ENCODE data around the gene KIF5C. TPM values are rescaled to one million over a fixed set of nuclear protein-coding genes. Genes with fewer than 3 reads are reported as not detected.

KIF5C gene
- total RNA-seq, 1 donor from 2014 or later = 0.73 TPM

DNA sequence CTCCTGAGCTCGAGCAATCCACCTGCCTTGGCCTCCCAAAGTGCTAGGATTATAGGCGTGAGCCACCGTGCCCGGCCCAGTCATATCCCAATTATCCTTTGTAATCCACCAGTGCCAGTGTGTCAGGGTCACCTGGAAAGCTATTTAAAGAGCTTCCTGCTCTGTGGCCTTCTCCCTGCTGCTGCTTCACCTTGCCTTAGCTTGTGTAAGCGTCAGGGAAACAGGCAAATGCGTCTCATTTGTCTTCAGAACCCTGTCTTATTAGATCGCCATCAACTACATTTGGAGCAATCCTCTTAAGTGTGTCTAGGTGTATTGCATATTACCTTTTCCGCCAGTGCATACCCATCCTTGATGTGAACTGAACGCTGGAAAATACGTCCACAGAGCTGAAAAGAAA lies 10.2 kb downstream of the KIF5C start:
- DNase-seq (ENCODE audit: low spot score) = no peak
- intact Hi-C loops (cut with DNase I) = no loop called here

DNA sequence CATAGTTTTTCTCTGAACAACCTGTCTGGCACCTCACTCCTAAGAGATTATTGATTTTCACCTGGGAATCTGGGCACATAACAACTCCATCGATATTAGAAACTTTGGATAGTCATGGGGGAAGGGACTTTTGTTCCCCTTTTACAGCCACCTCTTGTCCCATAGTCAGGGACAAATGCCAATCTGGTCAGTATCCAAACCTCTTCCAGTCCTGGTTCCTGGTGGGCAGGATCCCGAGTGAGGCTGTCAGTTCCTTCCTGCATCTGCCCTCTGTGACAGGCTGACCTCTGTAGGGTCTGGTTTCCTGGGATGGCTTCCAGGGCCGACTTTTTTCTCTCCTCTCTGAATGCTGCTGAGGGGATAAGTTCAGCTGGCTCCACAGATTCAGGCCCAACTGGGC lies 11.0 kb downstream of the KIF5C start:
- no peak for DNase-seq (ENCODE audit: low spot score)
- intact Hi-C loops (cut with DNase I) = no loop called here

DNA sequence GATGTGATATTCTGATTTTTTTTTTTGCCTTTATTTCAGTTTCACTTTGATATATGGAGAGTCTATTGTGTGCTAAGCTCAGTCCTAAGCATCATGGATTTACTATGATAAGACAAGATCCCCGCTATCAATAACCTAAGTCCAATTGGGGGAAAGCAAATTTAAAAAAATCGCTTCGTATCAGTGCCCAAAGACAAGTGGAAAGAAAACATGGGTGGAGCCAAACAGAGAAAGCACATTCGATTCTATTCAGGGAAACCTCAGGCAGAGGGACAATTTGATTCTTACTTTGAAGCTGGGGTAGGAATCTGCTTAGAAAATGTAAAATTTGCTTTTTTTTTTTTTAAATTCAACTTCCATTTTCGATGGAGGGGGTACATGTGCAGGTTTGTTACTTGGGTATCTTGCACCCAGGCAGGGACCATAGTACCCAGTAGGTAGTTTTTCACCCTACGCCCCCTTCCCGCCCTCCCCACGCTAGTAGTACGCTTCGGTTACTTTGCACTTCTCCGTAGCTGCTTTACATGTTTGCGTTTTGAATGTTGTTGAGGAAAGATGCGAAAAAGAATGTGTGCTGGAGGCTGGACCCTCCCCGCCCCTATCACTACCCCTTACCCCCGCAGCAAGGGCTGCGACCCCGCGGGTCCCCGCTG lies 12.4 kb downstream of the KIF5C start:
- intact Hi-C loops (cut with DNase I) = no loop called here
- DNase-seq (ENCODE audit: low spot score) = no peak

DNA sequence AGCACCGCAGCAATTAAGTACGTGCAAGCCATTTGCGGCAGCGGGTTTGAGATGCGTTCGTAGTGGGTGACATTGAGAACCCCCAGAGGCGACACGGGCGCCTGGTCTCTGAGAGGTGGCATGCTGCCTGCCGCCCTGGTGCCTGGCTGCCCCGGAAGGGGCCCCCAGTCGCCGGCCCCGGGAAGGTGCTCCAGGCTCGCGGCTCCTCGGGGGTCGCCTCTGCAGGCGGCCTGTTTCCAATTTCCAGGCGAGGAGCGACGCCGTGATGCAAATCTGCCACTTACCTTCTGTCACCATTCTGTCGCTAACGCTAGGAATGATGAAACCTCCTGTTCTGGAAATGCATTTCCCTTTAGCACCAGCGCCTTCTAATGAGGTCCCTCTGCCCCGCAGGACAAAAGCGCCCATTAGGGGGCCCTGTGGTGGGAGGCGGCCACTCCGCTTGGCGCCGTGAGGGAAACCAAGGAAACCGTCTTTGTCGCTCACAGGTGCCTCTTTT lies 13.0 kb downstream of the KIF5C start:
- intact Hi-C loops (cut with DNase I) = no loop called here
- no peak for DNase-seq (ENCODE audit: low spot score)

DNA sequence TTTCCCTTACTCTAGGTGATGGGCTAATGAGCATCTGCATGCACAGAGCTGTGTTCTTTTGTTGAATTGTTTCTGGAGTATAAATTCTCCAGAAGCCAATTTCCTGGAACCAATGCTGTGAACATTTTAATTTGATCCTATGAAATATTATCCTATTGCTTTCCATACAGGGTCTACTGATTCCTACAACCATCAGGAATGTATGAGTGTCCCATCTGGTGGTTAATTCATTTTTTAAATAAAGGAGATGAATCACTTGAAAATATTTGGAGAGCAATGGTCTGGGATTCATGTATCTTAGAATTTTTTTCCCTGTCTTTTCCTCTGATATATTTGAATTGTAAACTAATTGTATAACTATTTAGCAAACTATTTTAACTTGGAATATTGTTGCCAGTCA lies 14.0 kb downstream of the KIF5C start:
- intact Hi-C loops (cut with DNase I) = no loop called here
- DNase-seq (ENCODE audit: low spot score) = no peak

DNA sequence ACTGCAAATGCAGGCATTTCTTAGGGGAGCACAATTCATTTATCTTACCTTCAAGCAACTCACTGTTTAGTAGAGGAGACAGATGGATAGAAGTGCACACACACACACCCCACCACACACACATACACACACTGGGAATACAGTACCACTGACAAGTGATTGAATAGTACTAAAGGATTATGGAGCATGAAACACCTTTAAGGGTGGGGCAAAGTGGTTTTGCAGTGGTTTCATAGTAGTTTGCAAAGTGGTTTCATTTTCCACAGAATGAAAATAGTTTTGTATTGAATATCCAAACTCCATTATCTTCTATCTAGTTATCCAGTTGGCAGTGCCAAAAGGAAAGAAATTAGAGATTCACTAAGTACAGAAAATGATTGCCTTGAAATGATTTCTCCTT lies 18.9 kb downstream of the KIF5C start:
- DNase-seq (ENCODE audit: low spot score) = no peak
- intact Hi-C loops (cut with DNase I) = no loop called here

DNA sequence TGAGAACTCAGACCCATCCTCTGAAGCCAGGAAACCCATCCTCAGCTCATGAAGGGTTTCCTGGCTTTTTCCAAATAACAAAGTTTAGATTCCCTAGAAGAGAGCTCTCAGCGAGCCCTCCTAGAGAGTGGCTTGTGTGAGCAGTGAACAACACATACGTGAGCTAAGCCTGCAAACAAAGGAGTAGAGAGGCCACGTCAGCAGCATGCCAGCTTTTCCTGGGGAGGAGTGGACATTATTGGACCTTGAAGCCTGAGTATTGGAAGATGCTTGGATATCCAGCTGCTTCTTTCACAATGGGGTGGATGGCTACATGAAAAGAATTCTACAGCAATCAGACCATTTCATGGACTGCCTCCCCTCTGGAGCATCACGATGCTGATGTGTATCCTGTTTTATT lies 21.1 kb downstream of the KIF5C start:
- intact Hi-C loops (cut with DNase I) = no loop called here

DNA sequence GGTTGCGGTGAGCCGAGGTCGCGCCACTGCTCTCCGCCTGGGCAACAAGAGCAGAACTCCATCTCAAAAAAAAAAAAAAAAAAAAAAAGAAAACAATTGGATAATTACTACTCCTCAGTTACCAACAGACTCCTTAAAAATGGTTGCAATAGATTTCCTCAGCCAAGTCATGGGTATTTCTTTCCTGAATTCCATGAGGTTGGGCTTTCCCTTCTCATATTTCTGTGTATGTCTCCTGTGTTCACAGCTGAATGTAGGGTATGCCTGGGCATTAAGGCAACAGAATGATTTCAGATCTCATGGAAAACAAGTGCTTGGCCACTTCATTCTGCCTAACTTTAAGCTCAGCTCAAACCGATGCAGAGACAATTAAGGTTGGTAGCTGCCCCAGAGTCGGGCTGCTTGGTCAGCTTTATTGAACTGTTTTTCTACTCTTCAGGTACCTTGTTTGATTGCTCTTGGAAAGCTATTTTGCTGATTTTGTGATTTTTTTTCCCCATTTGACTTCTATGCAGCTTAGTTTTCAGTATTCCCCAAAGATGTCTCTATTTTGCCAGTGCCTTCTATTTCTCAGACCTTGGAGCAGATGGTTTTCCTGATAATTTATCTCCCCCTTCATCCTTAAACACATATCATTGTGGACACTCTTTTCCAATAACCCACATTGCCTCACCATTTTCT lies 24.8 kb downstream of the KIF5C start:
- intact Hi-C loops (cut with DNase I) = no loop called here
- DNase-seq (ENCODE audit: low spot score) = no peak

More for the DNA sequence above, 21.1 kb downstream of the KIF5C start:
- no peak for DNase-seq (ENCODE audit: low spot score)

DNA sequence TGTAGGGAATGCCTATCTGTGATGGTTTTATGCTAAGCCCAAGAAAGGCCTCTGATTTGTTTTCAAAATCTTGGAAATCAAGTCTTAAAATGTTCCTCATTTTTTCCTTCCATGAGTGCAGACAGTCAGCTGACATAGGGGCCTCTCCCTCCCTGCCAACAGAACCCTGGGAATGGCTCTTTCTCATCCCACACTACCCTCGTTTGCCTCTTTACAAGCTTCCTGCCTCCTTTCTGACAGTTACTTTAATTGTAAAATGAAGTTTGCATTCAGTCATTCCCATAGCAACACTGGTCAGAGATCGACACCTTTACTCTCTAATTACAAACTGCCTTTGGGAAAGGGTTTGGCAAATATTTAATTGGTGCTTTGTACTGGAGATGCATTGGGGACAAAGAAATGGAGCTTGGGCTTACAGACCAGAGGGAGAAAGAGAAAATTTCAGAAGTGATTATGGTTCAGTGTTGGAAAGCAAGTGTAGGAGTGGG lies 25.4 kb downstream of the KIF5C start:
- no peak for DNase-seq (ENCODE audit: low spot score)
- intact Hi-C loops (cut with DNase I) = no loop called here

DNA sequence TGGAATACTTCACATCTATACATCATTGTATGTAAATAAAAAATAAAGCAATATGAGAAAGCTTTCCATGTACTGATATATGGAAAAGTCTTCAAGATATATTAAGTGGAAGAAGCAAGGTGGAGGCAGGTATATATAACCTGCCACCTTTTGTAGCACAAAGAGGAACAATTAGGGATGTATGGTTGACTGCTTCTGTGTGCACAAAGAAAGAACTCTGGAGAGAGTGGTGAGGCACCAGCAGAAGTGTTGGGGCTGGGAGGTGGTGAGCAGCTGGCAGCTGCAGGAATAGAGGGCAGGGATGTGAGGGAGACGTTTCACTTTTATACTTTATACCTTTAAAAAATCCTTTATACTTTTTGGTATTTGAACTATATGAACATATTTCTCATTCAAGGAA lies 26.1 kb downstream of the KIF5C start:
- no peak for DNase-seq (ENCODE audit: low spot score)
- intact Hi-C loops (cut with DNase I) = no loop called here

DNA sequence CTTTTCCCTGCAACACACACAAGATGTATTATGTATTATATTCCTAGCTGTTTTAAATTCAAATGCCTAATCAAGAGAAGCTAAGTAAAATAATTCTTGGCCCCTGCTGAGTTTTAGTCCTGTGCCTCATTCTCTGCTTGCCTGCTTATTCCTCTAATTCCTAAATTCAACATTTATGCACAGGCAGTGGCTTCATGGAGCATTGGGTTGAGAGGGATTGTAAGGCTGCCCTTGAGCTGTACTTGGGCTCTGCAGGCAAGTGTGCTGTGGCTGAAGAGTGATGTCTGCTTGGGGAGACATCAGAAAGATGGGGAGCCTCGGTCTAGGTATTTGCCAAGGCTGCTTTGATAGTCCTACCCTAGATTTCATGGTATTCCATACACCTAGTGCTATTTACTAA lies 27.8 kb downstream of the KIF5C start:
- DNase-seq (ENCODE audit: low spot score) = no peak
- intact Hi-C loops (cut with DNase I) = no loop called here

DNA sequence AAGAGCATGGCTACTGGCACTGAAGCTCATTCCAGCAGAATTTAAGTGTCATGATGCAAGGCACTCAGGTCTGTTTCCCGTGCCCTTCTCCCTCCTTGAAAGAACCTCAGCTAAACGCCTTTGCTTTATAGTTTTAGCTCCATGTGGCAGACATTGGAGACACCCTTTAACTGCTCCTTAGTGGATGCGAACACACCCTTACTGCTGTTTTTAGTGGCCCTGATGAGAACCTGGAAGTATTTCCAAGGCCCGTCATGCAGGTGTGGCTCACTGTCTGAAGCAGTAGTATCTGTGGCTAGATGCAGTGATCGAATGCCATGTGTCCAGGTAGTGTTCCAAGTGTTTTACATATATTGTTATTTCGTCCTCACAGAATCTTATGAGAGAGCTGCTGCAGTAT lies 28.3 kb downstream of the KIF5C start:
- intact Hi-C loops (cut with DNase I) = no loop called here
- no peak for DNase-seq (ENCODE audit: low spot score)

DNA sequence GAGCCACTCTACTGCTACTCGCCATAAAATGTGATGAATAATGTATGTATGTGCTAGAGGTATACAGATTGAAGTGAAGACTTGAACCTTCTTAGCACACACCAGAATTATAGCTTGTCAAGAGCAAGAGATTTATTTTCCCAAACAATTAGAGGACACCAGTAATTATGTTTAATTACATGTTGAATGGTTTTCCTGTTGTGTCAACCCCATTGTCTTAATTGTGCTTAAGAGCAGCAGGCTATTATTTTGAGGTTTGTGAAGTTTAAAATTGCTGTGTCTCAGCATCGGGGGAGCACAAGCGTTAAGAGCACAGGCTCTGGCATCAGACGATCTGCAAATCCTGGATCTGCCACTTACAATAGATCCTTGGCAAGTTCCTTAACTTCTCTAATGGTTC lies 29.0 kb downstream of the KIF5C start:
- DNase-seq (ENCODE audit: low spot score) = no peak
- intact Hi-C loops (cut with DNase I) = no loop called here

DNA sequence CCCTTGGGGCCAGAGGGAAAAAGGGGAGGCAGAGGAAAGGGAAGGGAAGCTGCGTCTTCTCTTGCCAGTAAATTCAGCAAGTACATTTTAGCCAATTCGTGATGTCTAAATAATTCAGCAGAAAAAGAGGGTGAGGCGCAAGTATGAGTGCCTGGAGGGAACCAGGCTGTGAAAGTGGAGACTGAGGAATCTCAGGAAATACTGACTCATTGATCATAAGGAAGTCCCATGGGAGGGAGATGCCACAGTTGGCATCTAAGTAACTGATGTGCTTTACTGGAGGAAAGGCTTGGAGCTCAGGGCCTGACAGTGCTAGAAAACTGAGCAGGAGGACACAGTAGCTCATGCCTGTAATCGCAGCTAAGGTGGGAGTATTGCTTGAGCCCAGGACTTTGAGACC lies 31.1 kb downstream of the KIF5C start:
- intact Hi-C loops (cut with DNase I) = no loop called here
- DNase-seq (ENCODE audit: low spot score) = no peak

DNA sequence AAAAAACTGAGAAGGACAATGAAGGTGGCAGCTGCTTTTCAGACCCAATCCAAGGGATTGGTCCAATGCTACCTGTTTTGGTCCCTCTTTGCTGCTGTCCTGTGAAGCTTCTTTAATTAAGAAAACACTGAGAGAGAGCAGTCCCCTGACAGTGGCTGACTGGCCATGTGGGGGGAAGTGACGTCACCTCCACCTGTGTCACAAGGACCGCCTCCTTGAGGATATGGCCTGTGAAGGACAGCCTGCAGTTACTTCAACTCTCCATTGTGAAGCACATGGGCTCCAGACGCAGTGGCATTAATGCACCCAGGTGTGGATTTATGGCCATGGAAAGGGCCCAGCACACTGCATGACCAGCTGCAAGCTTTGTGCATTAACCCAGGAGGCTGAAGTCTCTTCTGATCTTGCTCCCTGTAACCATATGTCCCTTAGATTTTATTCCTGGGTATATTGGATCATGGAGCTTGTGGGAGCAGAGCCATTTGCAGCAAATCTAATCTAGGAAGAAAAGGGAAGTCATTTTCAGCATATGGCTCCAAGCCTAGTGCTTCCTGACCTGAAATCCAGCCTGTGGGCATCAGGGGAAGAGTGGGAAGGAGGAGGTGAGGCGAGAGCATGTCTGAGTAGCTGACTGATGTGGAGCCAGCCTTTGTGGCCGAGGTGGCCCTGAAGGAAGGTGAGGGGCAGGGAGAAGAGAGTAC lies 32.2 kb downstream of the KIF5C start:
- intact Hi-C loops (cut with DNase I) = no loop called here
- DNase-seq (ENCODE audit: low spot score) = no peak

DNA sequence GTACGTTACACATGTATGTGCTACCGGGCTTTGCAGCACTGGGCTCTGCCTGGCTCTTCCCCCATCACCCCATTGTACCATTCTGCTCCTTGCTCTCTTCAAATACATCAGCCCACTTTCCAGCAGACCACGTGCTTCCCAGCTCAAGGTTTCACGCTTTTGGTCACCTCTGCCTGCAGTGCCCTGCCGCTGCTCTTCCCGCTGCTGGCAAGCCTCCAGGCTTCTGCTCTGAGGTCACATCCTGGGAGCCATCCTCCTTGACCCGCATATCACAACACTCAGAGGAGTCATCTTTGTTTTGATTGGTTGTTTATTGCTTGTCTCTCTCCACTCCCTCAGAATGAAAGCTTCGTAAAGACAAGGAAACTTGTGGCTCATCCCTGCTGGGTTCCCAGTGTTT lies 34.1 kb downstream of the KIF5C start:
- intact Hi-C loops (cut with DNase I) = no loop called here

DNA sequence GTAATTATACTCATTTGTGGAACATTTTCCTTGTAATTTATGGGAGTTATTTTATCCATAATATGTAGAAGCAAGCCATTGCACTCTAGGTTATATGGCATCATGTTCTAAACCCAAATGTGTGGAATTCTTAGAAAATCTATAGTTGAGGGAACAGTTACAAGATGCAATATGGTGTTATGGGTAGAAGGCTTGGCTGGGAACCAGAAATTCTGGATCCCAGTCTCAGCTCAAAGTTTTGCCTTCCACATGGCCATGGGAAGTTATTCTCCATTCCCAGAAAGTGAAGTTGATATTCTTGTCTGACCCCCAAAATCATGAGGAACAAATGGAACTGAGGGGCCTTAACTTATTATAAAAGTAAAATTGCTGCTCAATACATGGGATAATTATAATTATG lies 38.0 kb downstream of the KIF5C start:
- no peak for DNase-seq (ENCODE audit: low spot score)
- intact Hi-C loops (cut with DNase I) = no loop called here

More for the DNA sequence above, 34.1 kb downstream of the KIF5C start:
- DNase-seq (ENCODE audit: low spot score) = no peak

DNA sequence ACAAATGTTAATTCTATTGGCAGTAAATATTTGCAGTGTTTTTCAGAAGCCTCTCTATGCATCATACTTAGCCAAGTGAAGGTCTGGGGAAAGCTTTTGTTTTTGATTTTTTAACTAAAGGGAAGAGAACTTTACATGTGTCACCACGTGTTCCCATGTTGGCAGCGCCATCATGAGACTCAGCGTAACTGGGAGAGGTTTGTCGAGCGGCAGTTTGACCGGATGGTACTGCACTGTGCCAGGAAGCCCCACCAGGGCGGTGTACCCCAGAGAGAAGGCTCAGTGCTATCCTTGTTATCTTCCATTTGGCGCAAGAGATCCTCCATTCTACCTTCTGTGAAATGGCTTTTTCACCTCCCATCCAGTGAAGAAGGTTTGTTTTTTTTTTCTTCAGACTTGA lies 38.5 kb downstream of the KIF5C start:
- intact Hi-C loops (cut with DNase I) = no loop called here
- DNase-seq (ENCODE audit: low spot score) = no peak

DNA sequence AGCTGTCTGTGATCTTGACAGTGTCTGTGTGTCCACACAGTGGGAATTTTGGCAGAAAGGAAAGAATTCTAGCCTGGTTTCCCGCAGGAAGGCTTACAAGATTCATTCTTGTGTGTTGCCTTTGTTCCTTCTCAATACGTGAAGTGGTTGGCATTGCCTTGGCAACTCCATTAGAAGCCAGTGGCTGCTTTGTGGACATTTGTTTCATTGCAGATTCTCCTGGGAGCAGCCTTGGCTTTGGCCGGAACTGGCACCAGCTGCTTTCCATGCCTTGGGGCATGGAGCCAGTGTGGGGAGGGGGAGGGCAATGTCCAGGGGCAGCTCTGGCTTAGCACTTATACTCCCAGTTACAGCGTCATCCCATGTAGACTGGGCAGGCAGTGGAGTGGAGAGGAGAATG lies 39.4 kb downstream of the KIF5C start:
- DNase-seq (ENCODE audit: low spot score) = no peak
- intact Hi-C loops (cut with DNase I) = no loop called here

DNA sequence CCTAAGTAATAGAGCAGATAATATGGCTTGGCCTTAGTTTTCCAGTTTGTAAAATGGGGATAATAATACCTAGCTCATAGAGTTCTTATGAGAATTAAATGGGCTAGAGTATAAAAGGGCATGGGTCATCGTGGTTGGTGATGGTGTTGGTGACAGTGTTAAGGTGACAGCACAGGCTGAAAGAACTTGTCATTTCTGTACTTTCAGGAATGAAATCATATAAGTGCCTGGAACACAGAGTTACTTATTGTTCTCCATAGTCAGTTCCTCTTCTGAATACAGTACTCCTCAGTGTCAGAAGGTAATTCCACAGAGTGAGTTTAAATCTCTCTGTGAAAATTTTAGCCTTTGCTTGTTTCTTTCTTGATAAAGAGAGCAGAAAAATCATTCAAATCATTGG lies 42.4 kb downstream of the KIF5C start:
- intact Hi-C loops (cut with DNase I) = no loop called here

DNA sequence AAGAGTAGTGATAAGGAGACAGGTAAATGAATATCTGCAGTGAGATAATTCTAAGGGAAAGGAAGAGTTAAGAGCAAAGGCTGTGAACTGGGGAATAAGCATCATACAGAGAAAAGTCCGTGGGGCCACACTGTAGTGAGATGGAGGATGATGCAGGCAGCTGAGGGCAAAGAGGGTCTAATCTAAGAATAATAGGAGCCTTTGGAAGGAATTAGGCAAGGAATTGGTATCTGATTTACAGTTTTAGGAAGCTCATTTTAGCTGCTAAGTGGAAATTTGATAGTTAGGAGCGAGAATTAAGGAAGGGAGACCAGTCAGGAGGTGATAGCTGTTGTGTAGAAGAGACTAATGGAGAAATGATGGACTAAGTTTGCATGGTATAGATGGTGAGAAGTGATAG lies 43.5 kb downstream of the KIF5C start:
- intact Hi-C loops (cut with DNase I) = no loop called here
- no peak for DNase-seq (ENCODE audit: low spot score)

More for the DNA sequence above, 42.4 kb downstream of the KIF5C start:
- no peak for DNase-seq (ENCODE audit: low spot score)
